Neural cell (in vitro differentiated cells): ENCODE data around the gene NAA38. TPM values are rescaled to one million over a fixed set of nuclear protein-coding genes. Genes with fewer than 3 reads are reported as not detected.

Experiments used
- H2AFZ ChIP-seq: fragments of 200-600, 300-800 bp; sonication (generic), shearing (Covaris generic); 2 replicates; pipeline ENCODE4 v1.6.0; 2014; ENCODE audit warnings: low read depth, mild to moderate bottlenecking, antibody characterized with exemption, low read length, moderate library complexity
- H3F3A ChIP-seq: fragments of 200-600 bp; shearing (Covaris generic); 2 replicates; pipeline ENCODE4 v1.6.1; 2016; ENCODE audit warnings: mild to moderate bottlenecking, moderate library complexity, mixed read lengths, antibody characterized with exemption, low read length; ENCODE audit not compliant: insufficient read depth, poor library complexity, severe bottlenecking
- H3K27ac ChIP-seq: fragments of 200-600, 300-800 bp; sonication (generic), shearing (Covaris generic); 2 replicates; pipeline ENCODE4 v1.5.1; 2014; ENCODE audit warnings: mild to moderate bottlenecking, low read length, moderate library complexity
- H3K27me3 ChIP-seq: fragments of 300-800, 200-600 bp; sonication (generic), shearing (Covaris generic); 2 replicates; pipeline ENCODE4 v1.6.0; 2014; ENCODE audit warnings: mild to moderate bottlenecking, low read depth, low read length, moderate library complexity; ENCODE audit not compliant: insufficient read depth
- H3K36me3 ChIP-seq: fragments of 300-800, 200-600 bp; sonication (generic), shearing (Covaris generic); 2 replicates; pipeline ENCODE4 v1.5.1; 2014; ENCODE audit warnings: mild to moderate bottlenecking, antibody characterized with exemption, low read length, moderate library complexity; ENCODE audit not compliant: insufficient read depth
- H3K4me2 ChIP-seq: fragments of 300-800, 200-600 bp; sonication (generic), shearing (Covaris generic); 2 replicates; pipeline ENCODE4 v1.6.0; 2014; ENCODE audit warnings: mild to moderate bottlenecking, low read length
- H3K4me3 ChIP-seq: fragments of 300-800, 200-600 bp; sonication (generic), shearing (Covaris generic); 2 replicates; pipeline ENCODE4 v1.5.1; 2014; ENCODE audit warnings: mild to moderate bottlenecking, low read length, moderate library complexity
- H3K79me2 ChIP-seq: fragments of 200-600 bp; shearing (Covaris generic); replicated peaks from 2 replicates; pipeline ENCODE4 v1.6.0; 2014; ENCODE audit warnings: mild to moderate bottlenecking, low read length, moderate library complexity; ENCODE audit not compliant: insufficient read depth
- H3K9ac ChIP-seq: fragments of 300-800, 200-600 bp; sonication (generic), shearing (Covaris generic); 2 replicates; pipeline ENCODE4 v1.6.1; 2016; ENCODE audit warnings: mild to moderate bottlenecking, low read length, mixed read lengths
- H3K9me2 ChIP-seq: fragments of 200-600 bp; shearing (Covaris generic); 2 replicates; pipeline ENCODE4 v1.6.1; 2016; ENCODE audit warnings: mild to moderate bottlenecking, low read length, mixed read lengths; ENCODE audit not compliant: insufficient read depth
- H3K9me3 ChIP-seq: fragments of 200-600, 300-800 bp; sonication (generic), shearing (Covaris generic); 2 replicates; pipeline ENCODE4 v1.6.1; 2016; ENCODE audit warnings: mild to moderate bottlenecking, mixed run types, low read length, moderate library complexity, mixed read lengths
- H4K20me1 ChIP-seq: fragments of 200-600 bp; shearing (Covaris generic); 2 replicates; pipeline ENCODE4 v1.6.1; 2016; ENCODE audit warnings: mild to moderate bottlenecking, mixed run types; ENCODE audit not compliant: insufficient read depth
- CTCF ChIP-seq: fragments of 450-650 bp; IDR thresholded peaks from 2 replicates; pipeline ENCODE4 v1.5.1; 2014; ENCODE audit warnings: antibody characterized with exemption, mild to moderate bottlenecking, moderate library complexity; ENCODE audit not compliant: poor library complexity, severe bottlenecking
- EP300 ChIP-seq: fragments of 450-650 bp; conservative IDR thresholded peaks from 2 replicates; pipeline ENCODE4 v1.6.1; 2014; ENCODE audit warnings: antibody characterized with exemption, mild to moderate bottlenecking, moderate library complexity; ENCODE audit not compliant: poor library complexity, severe bottlenecking
- EZH2 ChIP-seq: fragments of 200-600, 300-800 bp; shearing (Covaris generic), sonication (generic); IDR thresholded peaks from 2 replicates; pipeline ENCODE4 v1.6.1; 2014; ENCODE audit warnings: antibody characterized with exemption, low read length, borderline replicate concordance, mild to moderate bottlenecking; ENCODE audit not compliant: insufficient read depth, poor library complexity, severe bottlenecking
- MXI1 ChIP-seq: fragments of 450-650 bp; conservative IDR thresholded peaks from 2 replicates; pipeline ENCODE4 v1.6.1; 2014; ENCODE audit warnings: antibody characterized with exemption, mild to moderate bottlenecking; ENCODE audit not compliant: poor library complexity, severe bottlenecking
- POLR2AphosphoS5 ChIP-seq: IDR thresholded peaks from 2 replicates; pipeline ENCODE4 v1.6.1; 2012
- RAD21 ChIP-seq: fragments of 450-650 bp; conservative IDR thresholded peaks from 2 replicates; pipeline ENCODE4 v1.6.1; 2014; ENCODE audit warnings: antibody characterized with exemption, mild to moderate bottlenecking, moderate library complexity
- REST ChIP-seq: IDR thresholded peaks from 2 replicates; pipeline ENCODE4 v1.6.1; 2012; ENCODE audit warnings: borderline replicate concordance
- SMC3 ChIP-seq: fragments of 450-650 bp; conservative IDR thresholded peaks from 2 replicates; pipeline ENCODE4 v1.6.1; 2014; ENCODE audit warnings: antibody characterized with exemption, mild to moderate bottlenecking, moderate library complexity; ENCODE audit not compliant: poor library complexity
- TAF1 ChIP-seq: IDR thresholded peaks from 2 replicates; pipeline ENCODE4 v1.6.1; 2012; ENCODE audit warnings: low read depth
- polyA plus RNA-seq: library from polyadenylated mRNA; depleted of rRNA; stranded (reverse); fragments of >200 nt; gene quantifications from 2 replicates; pipeline ENCODE4 v1.2.3, GENCODE V29; 2014

Gene NAA38
- polyA plus RNA-seq, 1 donor from 2014 or later, result 110 TPM

DNA sequence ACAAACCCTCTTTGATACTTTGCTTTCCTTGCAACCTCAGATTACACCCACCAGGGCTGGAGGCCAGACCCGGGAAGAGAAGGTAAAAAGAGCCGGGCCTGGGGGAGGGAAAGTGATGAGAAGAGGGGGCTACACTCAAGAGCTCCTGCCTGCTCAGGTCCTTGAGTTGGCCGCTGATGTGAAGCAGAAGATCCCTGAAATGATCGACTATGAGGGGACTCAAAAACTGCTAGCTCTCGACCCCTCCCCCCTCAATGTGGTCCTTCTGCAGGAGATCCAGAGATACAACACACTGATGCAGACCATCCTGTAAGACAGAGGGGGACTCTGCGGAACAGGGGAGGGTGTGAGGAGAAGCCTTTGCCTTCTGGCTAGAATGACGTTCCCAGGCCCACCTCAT, 26.1 kb downstream of the NAA38 start:
- no peaks in the 10 kb centered on the region for H3K9me2 ChIP-seq

DNA sequence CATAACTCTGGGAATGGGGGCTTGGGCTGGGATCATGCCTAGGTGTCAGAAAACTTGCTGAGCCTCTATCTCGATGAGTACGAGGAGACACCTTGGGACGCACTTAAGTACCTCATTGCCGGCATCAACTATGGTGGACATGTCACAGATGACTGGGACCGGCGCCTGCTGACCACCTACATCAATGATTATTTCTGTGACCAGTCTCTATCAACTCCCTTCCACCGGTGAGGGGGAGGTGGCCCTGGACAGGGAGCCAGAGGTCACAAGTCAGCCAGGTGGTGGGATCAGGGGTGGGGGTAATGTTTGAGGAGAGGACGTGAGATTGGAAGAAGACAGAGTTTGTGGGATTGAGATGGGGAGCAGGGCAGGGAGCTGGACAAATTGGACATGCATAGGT, 26.7 kb downstream of the NAA38 start:
- Histone ChIP-seq H3K9me3 (no peaks in the 10 kb centered on the region), H2AFZ (no peak overlapping the region), H3K4me2 (no peak overlapping the region), H3F3A (no peaks in the 10 kb centered on the region), H3K9ac (no peak overlapping the region), H3K79me2 (no peaks in the 10 kb centered on the region), H3K27ac (no peak overlapping the region), H3K9me2 (no peaks in the 10 kb centered on the region), H3K36me3 (no peaks in the 10 kb centered on the region), H3K27me3 (no peaks in the 10 kb centered on the region), H4K20me1 (no peaks in the 10 kb centered on the region), H3K4me3 (no peak overlapping the region)
- no peak for TF ChIP-seq POLR2AphosphoS5
- no peak for TF ChIP-seq TAF1
- no peak for TF ChIP-seq CTCF
- no peak for TF ChIP-seq REST
- no peak for TF ChIP-seq EZH2
- TF ChIP-seq MXI1, result no peak
- no peak for TF ChIP-seq RAD21

More for the DNA sequence above, 26.1 kb downstream of the NAA38 start:
- Histone ChIP-seq H3K79me2 (no peaks in the 10 kb centered on the region), H3F3A (peaks cover 4% of the 10 kb centered on the region), H3K27me3 (no peaks in the 10 kb centered on the region), H3K4me2 (no peak overlapping the region), H4K20me1 (no peaks in the 10 kb centered on the region), H3K36me3 (no peaks in the 10 kb centered on the region), H3K9me3 (no peaks in the 10 kb centered on the region), H3K4me3 (no peak overlapping the region), H3K27ac (no peak overlapping the region), H3K9ac (no peak overlapping the region), H2AFZ (no peak overlapping the region)
- no peak for TF ChIP-seq SMC3
- TF ChIP-seq CTCF, result no peak
- TF ChIP-seq RAD21, result no peak
- no peak for TF ChIP-seq POLR2AphosphoS5
- TF ChIP-seq MXI1, result no peak
- no peak for TF ChIP-seq TAF1
- no peak for TF ChIP-seq EZH2
- no peak for TF ChIP-seq REST
- TF ChIP-seq EP300, result no peak
